GM13977 (cell line): Measurements from ENCODE around the gene RNF217.

Experiments
- DNase-seq: peaks from one replicate; pipeline ENCODE4 v3.0.0; 2012; ENCODE audit warnings: low spot score
- CTCF ChIP-seq: IDR thresholded peaks from 2 replicates; pipeline ENCODE4 v1.5.1; 2012; ENCODE audit warnings: mild to moderate bottlenecking, control low read depth; ENCODE audit not compliant: insufficient read depth; ENCODE audit errors: extremely low read depth, missing control alignments
- in situ Hi-C: fragments of 300-500 bp; cut with MboI; formaldehyde crosslinking; loops from one replicate; pipeline ENCODE4 v1.12.0; 2022; ENCODE audit warnings: low sequenced_read_pairs, low pct_unique_long_range_greater_than_20kb, mixed read lengths, inconsistent platforms; ENCODE audit not compliant: unreplicated experiment

Gene RNF217

GRCh38 chr6:125086716-125087115, 124.5 kb downstream of the RNF217 start:
- in situ Hi-C loops: no loop called here
- no peak for TF ChIP-seq CTCF
- DNase-seq: no peak

GRCh38 chr6:125088963-125089362, 126.7 kb downstream of the RNF217 start:
- in situ Hi-C loops: no loop called here
- DNase-seq: no peak

GRCh38 chr6:125094563-125094962, 132.3 kb downstream of the RNF217 start:
- TF ChIP-seq CTCF: no peak
- in situ Hi-C loops: no loop called here
- DNase-seq: no peak

More at GRCh38 chr6:125088963-125089362, 126.7 kb downstream of the RNF217 start:
- no peak for TF ChIP-seq CTCF

GRCh38 chr6:125095580-125096301, 133.5 kb downstream of the RNF217 start:
- TF ChIP-seq CTCF: no peak
- DNase-seq: no peak
- in situ Hi-C loops: no loop called here

- no peak for TF ChIP-seq CTCF
- DNase-seq: no peak
- in situ Hi-C loops: no loop called here
Observed at GRCh38 chr6:125097186-125097585, 134.9 kb downstream of the RNF217 start.

- DNase-seq: no peak
- no peak for TF ChIP-seq CTCF
- in situ Hi-C loops: no loop called here
Observed at GRCh38 chr6:125098253-125098652, 136.0 kb downstream of the RNF217 start.
